Neural progenitor cell (in vitro differentiated cells): Measurements from ENCODE around the gene PPP2R5A. TPM values are rescaled to one million over a fixed set of nuclear protein-coding genes. Genes with fewer than 3 reads are reported as not detected.
A peak's percentile ranks its signal among the peaks of the same experiment; 100 is the strongest.
"Not testable (repeated sequence)": the region's sequence is repeated elsewhere in the genome, so short reads cannot be mapped to it uniquely, and the experiment has no call there.

Source experiments
- DNase-seq: peaks from one replicate; pipeline ENCODE4 v3.0.0-alpha.2; 2016; ENCODE audit warnings: low spot score
- H2AFZ ChIP-seq: fragments of 200-600 bp; sonication (generic); replicated peaks from 2 replicates; pipeline ENCODE4 v1.6.1; 2016; ENCODE audit warnings: antibody characterized with exemption
- H3F3A ChIP-seq: fragments of 200-600 bp; sonication (generic); 2 replicates; pipeline ENCODE4 v1.6.1; 2016; ENCODE audit warnings: antibody characterized with exemption, low read depth
- H3K27ac ChIP-seq: fragments of 200-600 bp; sonication (generic); 2 replicates; pipeline ENCODE4 v1.5.1; 2016; ENCODE audit warnings: mild to moderate bottlenecking
- H3K27me3 ChIP-seq: fragments of 200-600 bp; sonication (generic); 2 replicates; pipeline ENCODE4 v1.6.1; 2016; ENCODE audit warnings: mild to moderate bottlenecking, moderate library complexity
- H3K36me3 ChIP-seq: fragments of 200-600 bp; sonication (generic); 2 replicates; pipeline ENCODE4 v1.5.1; 2016
- H3K4me1 ChIP-seq: fragments of 200-600 bp; sonication (generic); 2 replicates; pipeline ENCODE4 v1.6.1; 2016; ENCODE audit warnings: mixed run types
- H3K4me2 ChIP-seq: fragments of 200-600 bp; sonication (generic); 2 replicates; pipeline ENCODE4 v1.6.1; 2016
- H3K4me3 ChIP-seq: fragments of 200-600 bp; sonication (generic); 2 replicates; pipeline ENCODE4 v1.5.1; 2016
- H3K79me2 ChIP-seq: fragments of 200-600 bp; sonication (generic); 2 replicates; pipeline ENCODE4 v1.6.1; 2016; ENCODE audit warnings: low read depth
- H3K9ac ChIP-seq: fragments of 200-600 bp; sonication (generic); 2 replicates; pipeline ENCODE4 v1.6.1; 2016
- H3K9me3 ChIP-seq: fragments of 200-600 bp; sonication (generic); 2 replicates; pipeline ENCODE4 v1.5.1; 2016; ENCODE audit warnings: low read depth
- H4K20me1 ChIP-seq: fragments of 200-600 bp; sonication (generic); 2 replicates; pipeline ENCODE4 v1.6.1; 2016; ENCODE audit warnings: low read depth
- H3K27ac Mint-ChIP-seq: 3 replicates; pipeline ENCODE4 v1.8.0; 2021; ENCODE audit warnings: mixed read lengths
- H3K27me3 Mint-ChIP-seq: 2 replicates; pipeline ENCODE4 v1.8.0; 2022; ENCODE audit warnings: low read depth, mild to moderate bottlenecking, inconsistent platforms, moderate library complexity, mixed read lengths; ENCODE audit not compliant: insufficient read depth
- H3K36me3 Mint-ChIP-seq: 3 replicates; pipeline ENCODE4 v1.8.0; 2021; ENCODE audit warnings: mixed read lengths
- H3K4me1 Mint-ChIP-seq: 3 replicates; pipeline ENCODE4 v1.8.0; 2021; ENCODE audit warnings: mixed read lengths
- H3K4me3 Mint-ChIP-seq: 3 replicates; pipeline ENCODE4 v1.8.0; 2021; ENCODE audit warnings: mild to moderate bottlenecking, moderate library complexity, mixed read lengths
- H3K9me3 Mint-ChIP-seq: 3 replicates; pipeline ENCODE4 v1.8.0; 2020; ENCODE audit warnings: mixed read lengths
- EZH2 ChIP-seq: fragments of 200-600 bp; sonication (generic); IDR thresholded peaks from 2 replicates; pipeline ENCODE4 v1.6.1; 2017; ENCODE audit warnings: antibody characterized with exemption, mild to moderate bottlenecking, moderate library complexity
- EZH2phosphoT487 ChIP-seq: fragments of 200-600 bp; sonication (generic); IDR thresholded peaks from 2 replicates; pipeline ENCODE4 v1.6.1; 2017; ENCODE audit warnings: antibody characterized with exemption
- total RNA-seq: library from RNA; depleted of rRNA; stranded (reverse); fragments of >200 nt; gene quantifications from 2 replicates; pipeline ENCODE4 v1.2.3, GENCODE V29; 2015; ENCODE audit warnings: low replicate concordance
- TF ChIP-seq, protein P1 (sequence below): fragments of 200-600 bp; sonication (generic); IDR thresholded peaks from 2 replicates; pipeline ENCODE4 v1.5.1; 2017; ENCODE audit warnings: antibody characterized with exemption, mild to moderate bottlenecking

Gene PPP2R5A
- total RNA-seq, 1 donor from 2014 or later: 27.9 TPM

DNA sequence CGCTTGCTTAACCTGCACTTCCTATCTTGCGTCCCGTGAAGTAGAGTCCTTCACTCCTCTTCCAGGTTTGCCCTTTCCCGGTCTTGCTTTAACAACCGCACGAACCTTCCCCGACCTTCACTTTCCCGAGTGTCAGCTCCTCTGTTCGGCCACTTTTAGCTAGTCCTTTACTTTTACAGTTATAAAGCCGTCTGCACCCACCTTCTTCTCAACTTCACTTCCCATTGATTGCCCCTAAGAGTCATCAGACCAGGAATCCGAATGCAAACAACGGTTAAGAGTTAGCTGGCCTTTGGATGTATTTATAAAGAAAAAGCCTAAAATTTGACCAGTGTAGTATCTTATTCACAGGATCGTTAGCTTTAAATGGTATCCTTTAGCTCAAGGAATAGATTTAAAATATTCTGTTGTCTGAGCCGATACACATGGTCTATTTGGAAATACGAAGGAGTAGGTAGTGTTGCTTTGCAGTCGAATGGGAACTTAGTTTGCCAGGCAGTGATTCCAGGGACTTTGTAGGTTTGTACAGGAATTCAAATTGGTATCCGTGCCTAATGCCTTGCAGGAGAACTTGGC is 1.4 kb downstream of the PPP2R5A start:
- Mint-ChIP-seq H3K4me1 (peaks cover 16% of the 10 kb centered on the region), H3K27me3 (peaks cover 4% of the 10 kb centered on the region), H3K4me3 (peak overlapping the region; percentile 93), H3K27ac (peak overlapping the region; percentile 7), H3K9me3 (no peaks in the 10 kb centered on the region), H3K36me3 (no peaks in the 10 kb centered on the region)
- peaks cover 35% of the 10 kb centered on the region for H4K20me1 ChIP-seq
- H3K9ac ChIP-seq: peak overlapping the region; percentile 14
- H3K27ac ChIP-seq: no peak overlapping the region
- no peaks in the 10 kb centered on the region for H3K36me3 ChIP-seq
- no peaks in the 10 kb centered on the region for H3K27me3 ChIP-seq
- no peaks in the 10 kb centered on the region for H3K9me3 ChIP-seq
- peak; percentile 11 for DNase-seq
- H3K4me3 ChIP-seq: peak overlapping the region; percentile 91
- H3K4me1 ChIP-seq: peaks cover 18% of the 10 kb centered on the region
- TF ChIP-seq EZH2: no peak
- TF ChIP-seq, protein P1, sequence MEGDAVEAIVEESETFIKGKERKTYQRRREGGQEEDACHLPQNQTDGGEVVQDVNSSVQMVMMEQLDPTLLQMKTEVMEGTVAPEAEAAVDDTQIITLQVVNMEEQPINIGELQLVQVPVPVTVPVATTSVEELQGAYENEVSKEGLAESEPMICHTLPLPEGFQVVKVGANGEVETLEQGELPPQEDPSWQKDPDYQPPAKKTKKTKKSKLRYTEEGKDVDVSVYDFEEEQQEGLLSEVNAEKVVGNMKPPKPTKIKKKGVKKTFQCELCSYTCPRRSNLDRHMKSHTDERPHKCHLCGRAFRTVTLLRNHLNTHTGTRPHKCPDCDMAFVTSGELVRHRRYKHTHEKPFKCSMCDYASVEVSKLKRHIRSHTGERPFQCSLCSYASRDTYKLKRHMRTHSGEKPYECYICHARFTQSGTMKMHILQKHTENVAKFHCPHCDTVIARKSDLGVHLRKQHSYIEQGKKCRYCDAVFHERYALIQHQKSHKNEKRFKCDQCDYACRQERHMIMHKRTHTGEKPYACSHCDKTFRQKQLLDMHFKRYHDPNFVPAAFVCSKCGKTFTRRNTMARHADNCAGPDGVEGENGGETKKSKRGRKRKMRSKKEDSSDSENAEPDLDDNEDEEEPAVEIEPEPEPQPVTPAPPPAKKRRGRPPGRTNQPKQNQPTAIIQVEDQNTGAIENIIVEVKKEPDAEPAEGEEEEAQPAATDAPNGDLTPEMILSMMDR: no peak
- TF ChIP-seq EZH2phosphoT487: no peak
- peak overlapping the region; percentile 92 for H3K4me2 ChIP-seq
- H2AFZ ChIP-seq: peak overlapping the region; percentile 79
- peaks cover 43% of the 10 kb centered on the region for H3F3A ChIP-seq
- H3K79me2 ChIP-seq: peaks cover 53% of the 10 kb centered on the region

DNA sequence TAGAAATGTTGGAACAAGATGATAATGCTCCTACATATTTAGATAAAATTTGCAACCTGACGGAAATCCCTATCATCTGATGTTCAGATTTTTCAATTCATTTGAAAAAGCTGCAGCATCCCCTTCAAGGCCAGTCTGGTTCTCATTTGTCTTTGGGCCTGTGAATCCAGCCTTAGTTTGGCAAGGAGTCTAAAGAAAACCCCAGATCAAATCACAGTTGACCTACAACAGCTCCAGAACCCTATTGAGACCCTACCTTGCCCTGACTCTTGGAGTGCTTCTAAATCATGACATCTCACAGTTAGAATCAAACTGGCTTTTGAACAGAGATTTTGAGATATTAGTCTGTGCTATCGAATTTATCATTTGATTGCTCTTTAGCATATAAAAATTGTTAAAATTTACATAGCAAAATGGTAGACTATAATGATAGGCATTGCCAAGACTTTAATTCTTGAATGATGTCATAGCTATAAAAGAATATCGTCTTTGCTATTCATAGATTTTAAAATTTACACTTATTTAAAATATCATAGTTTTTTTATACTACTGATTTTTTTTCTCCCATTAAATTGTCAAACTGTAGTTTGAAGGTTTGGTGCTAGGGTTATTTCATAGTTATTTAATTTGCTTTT is 2.2 kb downstream of the PPP2R5A start:
- peaks cover 60% of the 10 kb centered on the region for H3K79me2 ChIP-seq
- H3K27me3 Mint-ChIP-seq: peaks cover 4% of the 10 kb centered on the region
- H3K27ac ChIP-seq: no peak overlapping the region

DNA sequence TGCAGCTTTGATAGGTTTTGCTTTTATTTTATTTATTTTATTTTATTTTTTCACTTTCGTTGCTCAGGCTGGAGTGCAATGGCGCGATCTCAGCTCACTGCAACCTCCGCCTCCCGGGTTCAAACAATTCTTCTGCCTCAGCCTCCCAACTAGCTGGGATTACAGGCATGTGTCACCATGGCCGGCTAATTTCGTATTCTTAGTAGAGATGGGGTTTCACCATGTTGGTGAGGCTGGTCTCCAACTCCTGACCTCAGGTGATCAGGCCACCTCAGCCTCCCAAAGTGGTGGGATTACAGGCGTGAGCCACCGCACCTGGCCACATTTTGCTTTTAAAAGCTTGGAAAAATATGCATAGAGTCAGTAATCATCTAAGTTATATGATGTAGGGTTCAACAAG is 2.8 kb downstream of the PPP2R5A start:
- H2AFZ ChIP-seq, H3K9me3 ChIP-seq, H3K36me3 ChIP-seq, H3K27ac Mint-ChIP-seq, H3K27me3 ChIP-seq, H3K27ac ChIP-seq, DNase-seq, H3K9me3 Mint-ChIP-seq, H3K9ac ChIP-seq, H3K27me3 Mint-ChIP-seq, H3K36me3 Mint-ChIP-seq, H3K4me3 ChIP-seq: not testable (repeated sequence)
- peaks cover 67% of the 10 kb centered on the region for H3K79me2 ChIP-seq
- Mint-ChIP-seq H3K4me1 (peaks cover 21% of the 10 kb centered on the region), H3K4me3 (peak overlapping the region; percentile 47)
- peak overlapping the region; percentile 92 for H3K4me2 ChIP-seq
- peaks cover 43% of the 10 kb centered on the region for H3F3A ChIP-seq
- peaks cover 44% of the 10 kb centered on the region for H4K20me1 ChIP-seq
- H3K4me1 ChIP-seq: peaks cover 21% of the 10 kb centered on the region

More for the DNA sequence above, 2.2 kb downstream of the PPP2R5A start:
- no peaks in the 10 kb centered on the region for H3K27me3 ChIP-seq
- peaks cover 21% of the 10 kb centered on the region for H3K4me1 ChIP-seq
- Mint-ChIP-seq H3K4me1 (peaks cover 21% of the 10 kb centered on the region), H3K27ac (no peak overlapping the region), H3K36me3 (no peaks in the 10 kb centered on the region), H3K9me3 (no peaks in the 10 kb centered on the region), H3K4me3 (peak overlapping the region; percentile 93)
- H3F3A ChIP-seq: peaks cover 43% of the 10 kb centered on the region
- peak overlapping the region; percentile 92 for H3K4me2 ChIP-seq
- H3K9me3 ChIP-seq: no peaks in the 10 kb centered on the region
- peak overlapping the region; percentile 91 for H3K4me3 ChIP-seq
- no peaks in the 10 kb centered on the region for H3K36me3 ChIP-seq
- H2AFZ ChIP-seq: no peak overlapping the region
- DNase-seq: peak; percentile 10
- peaks cover 42% of the 10 kb centered on the region for H4K20me1 ChIP-seq
- TF ChIP-seq, protein P1: no peak
- peak; percentile 4 for TF ChIP-seq EZH2
- TF ChIP-seq EZH2phosphoT487: no peak
- H3K9ac ChIP-seq: no peak overlapping the region

DNA sequence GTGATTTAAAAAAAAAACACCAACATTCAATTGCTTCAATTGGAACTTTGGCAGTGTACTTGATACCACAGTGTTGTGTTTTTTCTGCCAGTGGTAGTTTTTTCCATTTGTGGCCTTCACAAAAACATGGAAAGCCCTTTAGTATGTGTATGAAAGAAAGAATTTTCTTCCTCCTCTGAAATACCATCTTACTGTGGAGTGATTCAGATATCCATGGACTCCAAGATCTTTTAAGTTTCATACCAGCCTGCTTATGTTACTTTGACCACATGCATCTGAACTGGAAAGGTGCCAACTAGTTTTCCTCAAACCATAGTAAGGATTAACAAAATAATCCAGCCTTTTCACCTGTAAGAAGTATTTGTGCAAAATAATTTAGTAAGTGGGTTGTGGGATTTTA is 3.4 kb downstream of the PPP2R5A start:
- TF ChIP-seq EZH2phosphoT487 (no peak), EZH2 (no peak)
- TF ChIP-seq, protein P1: no peak
- H3K36me3 Mint-ChIP-seq: no peaks in the 10 kb centered on the region
- Histone ChIP-seq H3K4me1 (peaks cover 21% of the 10 kb centered on the region), H3K27ac (no peak overlapping the region), H3K9ac (no peak overlapping the region), H3K79me2 (peaks cover 73% of the 10 kb centered on the region), H2AFZ (no peak overlapping the region), H3K9me3 (no peaks in the 10 kb centered on the region), H3K4me2 (no peak overlapping the region), H4K20me1 (peaks cover 44% of the 10 kb centered on the region), H3K36me3 (no peaks in the 10 kb centered on the region), H3F3A (peaks cover 43% of the 10 kb centered on the region), H3K4me3 (no peak overlapping the region), H3K27me3 (no peaks in the 10 kb centered on the region)
- H3K4me1 Mint-ChIP-seq: peaks cover 21% of the 10 kb centered on the region
- no peak for DNase-seq
- H3K27ac Mint-ChIP-seq: no peak overlapping the region
- H3K4me3 Mint-ChIP-seq: peak overlapping the region; percentile 28
- H3K27me3 Mint-ChIP-seq: peaks cover 4% of the 10 kb centered on the region
- no peaks in the 10 kb centered on the region for H3K9me3 Mint-ChIP-seq
